Left cardiac atrium (tissue), 4 donors: ENCODE data around the gene MC2R. TPM values are rescaled to one million over a fixed set of nuclear protein-coding genes. Genes with fewer than 3 reads are reported as not detected.

ENCODE experiments used
- ATAC-seq, 2 donors: fragments of 200-7000 bp; cut with Tn5 transposase; one replicate each; pipeline ENCODE4 v1.9.1; 2020; ENCODE audit warnings: mild to moderate bottlenecking in 2 of 2, moderate library complexity in 2 of 2
- DNase-seq: peaks from one replicate; pipeline ENCODE4 v3.0.0-alpha.2; 2020
- intact Hi-C, 2 donors: fragments of 100-400 bp; cut with DNase I; formaldehyde crosslinking; loops; one replicate each; pipeline versions ENCODE4 v1.14.1 to v1.15.1; 2022 to 2023
- long read RNA-seq: library from polyadenylated mRNA; unstranded; transcript quantifications from one replicate; pipeline ENCODE4 v2.0.0, GENCODE V29; 2021
- total RNA-seq, 2 donors: library from RNA; stranded (reverse); fragmentation: NEBNext Ultra II Directional; extraction: Animal tissue kit (Norgen Biotek cat#: 25700); gene quantifications; one replicate each; pipeline ENCODE4 v1.2.1, GENCODE V29; 2021
- donor health status: DM: no; HTN: yes; CAD: no.
- donor health status: DM: no; HTN: yes; CAD: no; lungs with severe emphysema.
- donor health status: DM: yes; HTN: yes; CAD: no.
- donor health status: Dilated cardiomyopathy.

Gene MC2R
- total RNA-seq = not detected
- long read RNA-seq = 0 reads

GRCh38 chr18:13915391-13915790, at the start of gene MC2R:
Gene MC2R (minus strand): TSS chr18:13915536. CDS start chr18:13885518, 30,018 bp downstream.
- ATAC-seq (no peak), DNase-seq (no peak)
- intact Hi-C loops = no loop called here

- intact Hi-C loops = no loop called here
- DNase-seq (no peak), ATAC-seq (no peak)
Observed at GRCh38 chr18:13945811-13946210, 30.5 kb upstream of the MC2R start.

GRCh38 chr18:13943338-13943737, 28.0 kb upstream of the MC2R start:
- DNase-seq (no peak), ATAC-seq (no peak)
- intact Hi-C loops = no loop called here

- ATAC-seq (no peak), DNase-seq (no peak)
- intact Hi-C loops = no loop called here
Observed at GRCh38 chr18:13940326-13940725, 25.0 kb upstream of the MC2R start.

GRCh38 chr18:13934676-13935075, 19.3 kb upstream of the MC2R start:
- DNase-seq (no peak), ATAC-seq (no peak)
- intact Hi-C loops = no loop called here

GRCh38 chr18:13934058-13934457, 18.7 kb upstream of the MC2R start:
- intact Hi-C loops = no loop called here
- DNase-seq = no peak
- no peak for ATAC-seq

GRCh38 chr18:13932285-13933025, 17.1 kb upstream of the MC2R start:
- DNase-seq (no peak), ATAC-seq (no peak)
- intact Hi-C loops = no loop called here

- no peak for ATAC-seq
- intact Hi-C loops = no loop called here
- DNase-seq = no peak
Observed at GRCh38 chr18:13930964-13931363, 15.6 kb upstream of the MC2R start.

GRCh38 chr18:13923221-13923620, 7.9 kb upstream of the MC2R start:
- ATAC-seq (no peak), DNase-seq (no peak)
- intact Hi-C loops = no loop called here

GRCh38 chr18:13918898-13919297, 3.6 kb upstream of the MC2R start:
- ATAC-seq (no peak), DNase-seq (no peak)
- intact Hi-C loops = no loop called here

GRCh38 chr18:13917401-13917800, 2.1 kb upstream of the MC2R start:
- ATAC-seq (no peak), DNase-seq (no peak)
- intact Hi-C loops = no loop called here

- ATAC-seq (peak in 1 of 2 donors; percentile 15), DNase-seq (no peak)
- intact Hi-C loops = no loop called here
Observed at GRCh38 chr18:13916559-13916958, 1.2 kb upstream of the MC2R start.

- DNase-seq (peak; percentile 64), ATAC-seq (peak in 1 of 2 donors; percentile 86)
- intact Hi-C loops = no loop called here
Observed at GRCh38 chr18:13915995-13916431, 677 bp upstream of the MC2R start.

- ATAC-seq (no peak), DNase-seq (no peak)
Observed at GRCh38 chr18:13914756-13915155, 580 bp downstream of the MC2R start.

GRCh38 chr18:13914170-13914569, 1.2 kb downstream of the MC2R start:
- no peak for ATAC-seq
- DNase-seq = no peak
- intact Hi-C loops = no loop called here

More at GRCh38 chr18:13914756-13915155, 580 bp downstream of the MC2R start:
- intact Hi-C loops = no loop called here

- intact Hi-C loops = no loop called here
- no peak for ATAC-seq
- no peak for DNase-seq
Observed at GRCh38 chr18:13913205-13913604, 2.1 kb downstream of the MC2R start.

- DNase-seq (no peak), ATAC-seq (no peak)
- intact Hi-C loops = no loop called here
Observed at GRCh38 chr18:13912601-13913000, 2.7 kb downstream of the MC2R start.

GRCh38 chr18:13910986-13911385, 4.3 kb downstream of the MC2R start:
- DNase-seq (no peak), ATAC-seq (no peak)
- intact Hi-C loops = no loop called here

GRCh38 chr18:13910501-13910900, 4.8 kb downstream of the MC2R start:
- ATAC-seq (no peak), DNase-seq (no peak)
- intact Hi-C loops = no loop called here

GRCh38 chr18:13909141-13909940, 6.0 kb downstream of the MC2R start:
- ATAC-seq (no peak), DNase-seq (no peak)
- intact Hi-C loops = no loop called here

GRCh38 chr18:13900633-13901032, 14.7 kb downstream of the MC2R start:
- ATAC-seq = no peak
- DNase-seq = no peak
- intact Hi-C loops = no loop called here
